HTR-8/SVneo (cell line): Measurements from ENCODE around the gene DIO1.
A peak's percentile ranks its signal among the peaks of the same experiment; 100 is the strongest.
"Not testable (repeated sequence)": the region's sequence is repeated elsewhere in the genome, so short reads cannot be mapped to it uniquely, and the experiment has no call there.

ENCODE experiments used
- DNase-seq: peaks from one replicate; pipeline ENCODE4 v3.0.0; 2011; ENCODE audit warnings: low spot score, mixed read lengths; ENCODE audit not compliant: insufficient read length
- FAIRE-seq: peaks from 2 replicates; lab custom pipeline; 2011; peaks lifted over from hg19 to GRCh38; lab: Jason Lieb, UNC

DIO1 gene

GRCh38 chr1:53893999-53894636 is at the start of gene DIO1:
TSS of gene DIO1 (plus strand) at chr1:53894187. CDS start at chr1:53894211, 24 bp downstream.
- FAIRE-seq (no peak), DNase-seq (no peak)

GRCh38 chr1:53847980-53848379 is 46.0 kb upstream of the DIO1 start:
- FAIRE-seq (no peak), DNase-seq (no peak)

GRCh38 chr1:53850082-53850673 is 43.8 kb upstream of the DIO1 start:
- FAIRE-seq (no peak), DNase-seq (no peak)

GRCh38 chr1:53851571-53852285 is 42.3 kb upstream of the DIO1 start:
- FAIRE-seq (peak; percentile 31), DNase-seq (no peak)

- FAIRE-seq (no peak), DNase-seq (peak; percentile 52)
These were observed 33.0 kb upstream of the DIO1 start for GRCh38 chr1:53860967-53861411.

GRCh38 chr1:53862507-53862906 is 31.5 kb upstream of the DIO1 start:
- DNase-seq = no peak
- FAIRE-seq = no peak

GRCh38 chr1:53868565-53868964 is 25.4 kb upstream of the DIO1 start:
- FAIRE-seq (no peak), DNase-seq (no peak)

- no peak for DNase-seq
These were observed 24.4 kb upstream of the DIO1 start for GRCh38 chr1:53869454-53870117.

GRCh38 chr1:53871221-53871620 is 22.8 kb upstream of the DIO1 start:
- DNase-seq (no peak), FAIRE-seq (no peak)

More at GRCh38 chr1:53869454-53870117, 24.4 kb upstream of the DIO1 start:
- FAIRE-seq = no peak

GRCh38 chr1:53871773-53872484 is 22.1 kb upstream of the DIO1 start:
- FAIRE-seq = no peak
- DNase-seq = no peak

- FAIRE-seq, DNase-seq: not testable (repeated sequence)
These were observed 18.8 kb upstream of the DIO1 start for GRCh38 chr1:53875150-53875549.

GRCh38 chr1:53878492-53879105 is 15.4 kb upstream of the DIO1 start:
- FAIRE-seq = no peak
- DNase-seq = no peak

GRCh38 chr1:53881853-53882252 is 12.1 kb upstream of the DIO1 start:
- FAIRE-seq, DNase-seq: not testable (repeated sequence)

- not testable (repeated sequence) for DNase-seq, FAIRE-seq
These were observed 10.4 kb upstream of the DIO1 start for GRCh38 chr1:53883600-53883999.

GRCh38 chr1:53888681-53889080 is 5.3 kb upstream of the DIO1 start:
- no peak for DNase-seq
- no peak for FAIRE-seq

GRCh38 chr1:53889304-53890298 is 4.4 kb upstream of the DIO1 start, which contains the start of gene YIPF1:
TSS of gene YIPF1 (minus strand) at chr1:53889797. CDS start at chr1:53888937, 860 bp downstream.
- FAIRE-seq (no peak), DNase-seq (peak; percentile 85)

- DNase-seq (no peak), FAIRE-seq (no peak)
These were observed 3.5 kb upstream of the DIO1 start for GRCh38 chr1:53890522-53890941.

GRCh38 chr1:53891018-53891417 is 3.0 kb upstream of the DIO1 start:
- DNase-seq (no peak), FAIRE-seq (no peak)
